Measurements from ENCODE around the gene RNF215. TPM values are rescaled to one million over a fixed set of nuclear protein-coding genes. Genes with fewer than 3 reads are reported as not detected.
A peak's percentile ranks its signal among the peaks of the same experiment; 100 is the strongest.

RNF215 gene
- total and polyA plus RNA-seq, 4 donors: 16.0 to 40.5 (median 29.3) TPM

GRCh38 chr22:30371321-30371720, 15.9 kb downstream of the RNF215 start:
- Histone ChIP-seq H3K4me1 (ENCODE audit: control insufficient read depth, insufficient read depth, low read length) (peaks cover 17% of the 10 kb centered on the region), H3K9me3 (ENCODE audit: control insufficient read depth, insufficient read depth, low read length) (no peaks in the 10 kb centered on the region), H3K27ac (ENCODE audit: low read depth, low read length) (no peak overlapping the region), H3K36me3 (ENCODE audit: control insufficient read depth, insufficient read depth, low read length) (peaks cover 63% of the 10 kb centered on the region), H3K27me3 (ENCODE audit: control insufficient read depth, insufficient read depth, low read length) (no peaks in the 10 kb centered on the region), H3K4me3 (ENCODE audit: low read depth, low read length) (no peak overlapping the region)
- 86% methylated on average over 9 of the region's 9 CpGs for WGBS (ENCODE audit: insufficient coverage)
- DNase-seq (ENCODE audit: low read depth in 4 of 6, low spot score in 6 of 6): no peak

GRCh38 chr22:30370641-30371230, 16.5 kb downstream of the RNF215 start:
- H3K9me3 ChIP-seq (ENCODE audit: control insufficient read depth, insufficient read depth, low read length): no peaks in the 10 kb centered on the region
- H3K36me3 ChIP-seq (ENCODE audit: control insufficient read depth, insufficient read depth, low read length): peaks cover 63% of the 10 kb centered on the region
- WGBS (ENCODE audit: insufficient coverage): 88% methylated on average over 19 of the region's 19 CpGs
- no peak for DNase-seq (ENCODE audit: low read depth in 4 of 6, low spot score in 6 of 6)
- H3K27ac ChIP-seq (ENCODE audit: low read depth, low read length): no peak overlapping the region
- no peak overlapping the region for H3K4me3 ChIP-seq (ENCODE audit: low read depth, low read length)
- peaks cover 17% of the 10 kb centered on the region for H3K4me1 ChIP-seq (ENCODE audit: control insufficient read depth, insufficient read depth, low read length)
- H3K27me3 ChIP-seq (ENCODE audit: control insufficient read depth, insufficient read depth, low read length): no peaks in the 10 kb centered on the region

GRCh38 chr22:30368420-30368819, 18.8 kb downstream of the RNF215 start:
- 84% methylated on average over 9 of the region's 9 CpGs for WGBS (ENCODE audit: insufficient coverage)
- Histone ChIP-seq H3K9me3 (ENCODE audit: control insufficient read depth, insufficient read depth, low read length) (no peaks in the 10 kb centered on the region), H3K4me1 (ENCODE audit: control insufficient read depth, insufficient read depth, low read length) (peaks cover 4% of the 10 kb centered on the region), H3K36me3 (ENCODE audit: control insufficient read depth, insufficient read depth, low read length) (peaks cover 59% of the 10 kb centered on the region), H3K27me3 (ENCODE audit: control insufficient read depth, insufficient read depth, low read length) (no peaks in the 10 kb centered on the region), H3K27ac (ENCODE audit: low read depth, low read length) (no peak overlapping the region), H3K4me3 (ENCODE audit: low read depth, low read length) (no peak overlapping the region)
- no peak for DNase-seq (ENCODE audit: low read depth in 4 of 6, low spot score in 6 of 6)

GRCh38 chr22:30365891-30366290, 21.3 kb downstream of the RNF215 start:
- H3K9me3 ChIP-seq (ENCODE audit: control insufficient read depth, insufficient read depth, low read length): no peaks in the 10 kb centered on the region
- WGBS (ENCODE audit: insufficient coverage): 90% methylated on average over 18 of the region's 18 CpGs
- DNase-seq (ENCODE audit: low read depth in 4 of 6, low spot score in 6 of 6): no peak
- H3K27ac ChIP-seq (ENCODE audit: low read depth, low read length): no peak overlapping the region
- no peak overlapping the region for H3K4me3 ChIP-seq (ENCODE audit: low read depth, low read length)
- H3K4me1 ChIP-seq (ENCODE audit: control insufficient read depth, insufficient read depth, low read length): no peaks in the 10 kb centered on the region
- no peaks in the 10 kb centered on the region for H3K27me3 ChIP-seq (ENCODE audit: control insufficient read depth, insufficient read depth, low read length)
- peaks cover 59% of the 10 kb centered on the region for H3K36me3 ChIP-seq (ENCODE audit: control insufficient read depth, insufficient read depth, low read length)

- no peaks in the 10 kb centered on the region for H3K9me3 ChIP-seq (ENCODE audit: control insufficient read depth, insufficient read depth, low read length)
- no peaks in the 10 kb centered on the region for H3K27me3 ChIP-seq (ENCODE audit: control insufficient read depth, insufficient read depth, low read length)
- peaks cover 37% of the 10 kb centered on the region for H3K36me3 ChIP-seq (ENCODE audit: control insufficient read depth, insufficient read depth, low read length)
- no peak overlapping the region for H3K27ac ChIP-seq (ENCODE audit: low read depth, low read length)
- H3K4me1 ChIP-seq (ENCODE audit: control insufficient read depth, insufficient read depth, low read length): peaks cover 3% of the 10 kb centered on the region
- 64% methylated on average over 7 of the region's 7 CpGs for WGBS (ENCODE audit: insufficient coverage)
- DNase-seq (ENCODE audit: low read depth in 4 of 6, low spot score in 6 of 6): no peak
- H3K4me3 ChIP-seq (ENCODE audit: low read depth, low read length): no peak overlapping the region
Measured at GRCh38 chr22:30362651-30363281, 24.4 kb downstream of the RNF215 start.

- H3K4me1 ChIP-seq (ENCODE audit: control insufficient read depth, insufficient read depth, low read length): peaks cover 9% of the 10 kb centered on the region
- H3K36me3 ChIP-seq (ENCODE audit: control insufficient read depth, insufficient read depth, low read length): peaks cover 37% of the 10 kb centered on the region
- no peaks in the 10 kb centered on the region for H3K27me3 ChIP-seq (ENCODE audit: control insufficient read depth, insufficient read depth, low read length)
- H3K9me3 ChIP-seq (ENCODE audit: control insufficient read depth, insufficient read depth, low read length): no peaks in the 10 kb centered on the region
- DNase-seq (ENCODE audit: low read depth in 4 of 6, low spot score in 6 of 6): no peak
- 81% methylated on average over 8 of the region's 10 CpGs for WGBS (ENCODE audit: insufficient coverage)
- H3K4me3 ChIP-seq (ENCODE audit: low read depth, low read length): no peak overlapping the region
- H3K27ac ChIP-seq (ENCODE audit: low read depth, low read length): no peak overlapping the region
Measured at GRCh38 chr22:30361916-30362650, 25.1 kb downstream of the RNF215 start.

GRCh38 chr22:30358541-30358940, 28.7 kb downstream of the RNF215 start:
- Histone ChIP-seq H3K4me1 (ENCODE audit: control insufficient read depth, insufficient read depth, low read length) (peaks cover 26% of the 10 kb centered on the region), H3K27ac (ENCODE audit: low read depth, low read length) (no peak overlapping the region), H3K27me3 (ENCODE audit: control insufficient read depth, insufficient read depth, low read length) (no peaks in the 10 kb centered on the region), H3K4me3 (ENCODE audit: low read depth, low read length) (no peak overlapping the region), H3K9me3 (ENCODE audit: control insufficient read depth, insufficient read depth, low read length) (no peaks in the 10 kb centered on the region), H3K36me3 (ENCODE audit: control insufficient read depth, insufficient read depth, low read length) (peaks cover 21% of the 10 kb centered on the region)
- DNase-seq (ENCODE audit: low read depth in 4 of 6, low spot score in 6 of 6): no peak
- 85% methylated on average over 6 of the region's 6 CpGs for WGBS (ENCODE audit: insufficient coverage)

- Histone ChIP-seq H3K27me3 (ENCODE audit: control insufficient read depth, insufficient read depth, low read length) (no peaks in the 10 kb centered on the region), H3K9me3 (ENCODE audit: control insufficient read depth, insufficient read depth, low read length) (no peaks in the 10 kb centered on the region), H3K4me3 (ENCODE audit: low read depth, low read length) (no peak overlapping the region), H3K4me1 (ENCODE audit: control insufficient read depth, insufficient read depth, low read length) (peaks cover 26% of the 10 kb centered on the region), H3K27ac (ENCODE audit: low read depth, low read length) (no peak overlapping the region), H3K36me3 (ENCODE audit: control insufficient read depth, insufficient read depth, low read length) (peaks cover 20% of the 10 kb centered on the region)
- 42% methylated on average over 8 of the region's 22 CpGs for WGBS (ENCODE audit: insufficient coverage)
- DNase-seq (ENCODE audit: low read depth in 4 of 6, low spot score in 6 of 6): no peak
Measured at GRCh38 chr22:30357650-30358215, 29.5 kb downstream of the RNF215 start.

GRCh38 chr22:30357236-30357570, 30.0 kb downstream of the RNF215 start:
- Histone ChIP-seq H3K4me1 (ENCODE audit: control insufficient read depth, insufficient read depth, low read length) (peaks cover 26% of the 10 kb centered on the region), H3K27me3 (ENCODE audit: control insufficient read depth, insufficient read depth, low read length) (no peaks in the 10 kb centered on the region), H3K27ac (ENCODE audit: low read depth, low read length) (no peak overlapping the region), H3K9me3 (ENCODE audit: control insufficient read depth, insufficient read depth, low read length) (no peaks in the 10 kb centered on the region), H3K36me3 (ENCODE audit: control insufficient read depth, insufficient read depth, low read length) (peaks cover 20% of the 10 kb centered on the region), H3K4me3 (ENCODE audit: low read depth, low read length) (peak overlapping the region; percentile 91)
- WGBS (ENCODE audit: insufficient coverage): 2% methylated on average over 9 of the region's 9 CpGs
- DNase-seq (ENCODE audit: low read depth in 4 of 6, low spot score in 6 of 6): no peak
